Central memory CD4-positive, alpha-beta T cell (primary cell): ENCODE measurements around the gene ARIH2.
A peak's percentile ranks its signal among the peaks of the same experiment; 100 is the strongest.

Experiments used
- DNase-seq: peaks from one replicate; pipeline ENCODE4 v3.0.0; 2022

Gene ARIH2

DNA sequence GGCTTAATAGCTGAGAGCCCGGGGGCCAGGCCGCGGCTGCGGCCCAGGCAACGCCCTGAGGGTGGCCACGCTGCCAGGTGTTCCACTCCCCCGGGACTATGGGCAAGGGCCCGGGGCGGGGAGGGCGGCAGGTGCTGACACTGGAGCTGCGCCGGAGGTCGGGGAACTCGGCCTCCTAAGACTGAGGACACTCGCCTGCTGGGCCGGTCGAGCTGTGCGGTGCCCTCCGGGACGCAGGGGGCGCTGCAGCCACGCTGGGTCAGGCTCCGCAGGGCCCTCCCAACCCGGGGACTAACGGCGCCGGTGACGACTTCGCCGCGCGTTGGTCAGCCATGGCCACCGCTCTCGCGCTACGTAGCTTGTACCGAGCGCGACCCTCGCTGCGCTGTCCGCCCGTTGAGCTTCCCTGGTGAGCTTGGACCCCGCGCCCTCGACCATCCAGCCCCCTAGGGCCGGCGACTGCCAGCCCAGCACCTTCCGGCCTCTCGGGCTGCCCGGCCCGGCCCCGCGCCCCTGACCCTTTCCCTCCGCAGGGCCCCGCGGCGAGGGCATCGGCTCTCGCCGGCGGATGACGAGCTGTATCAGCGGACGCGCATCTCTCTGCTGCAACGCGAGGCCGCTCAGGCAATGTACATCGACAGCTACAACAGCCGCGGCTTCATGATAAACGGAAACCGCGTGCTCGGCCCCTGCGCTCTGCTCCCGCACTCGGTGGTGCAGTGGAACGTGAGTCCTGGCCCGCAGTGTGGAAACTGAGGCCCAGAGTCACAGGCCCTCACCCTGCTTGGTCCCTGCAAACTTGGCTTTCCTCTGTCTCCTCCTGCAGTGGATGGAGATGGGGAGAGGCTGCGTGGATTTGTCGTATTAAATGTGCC, 103.4 kb downstream of the ARIH2 start, which contains the start of gene NDUFAF3:
TSS of gene NDUFAF3 (plus strand) at position 309 of the 875 bp plus-strand sequence. CDS start at position 333, 24 bp downstream.
- DNase-seq: peak; percentile 87

DNA sequence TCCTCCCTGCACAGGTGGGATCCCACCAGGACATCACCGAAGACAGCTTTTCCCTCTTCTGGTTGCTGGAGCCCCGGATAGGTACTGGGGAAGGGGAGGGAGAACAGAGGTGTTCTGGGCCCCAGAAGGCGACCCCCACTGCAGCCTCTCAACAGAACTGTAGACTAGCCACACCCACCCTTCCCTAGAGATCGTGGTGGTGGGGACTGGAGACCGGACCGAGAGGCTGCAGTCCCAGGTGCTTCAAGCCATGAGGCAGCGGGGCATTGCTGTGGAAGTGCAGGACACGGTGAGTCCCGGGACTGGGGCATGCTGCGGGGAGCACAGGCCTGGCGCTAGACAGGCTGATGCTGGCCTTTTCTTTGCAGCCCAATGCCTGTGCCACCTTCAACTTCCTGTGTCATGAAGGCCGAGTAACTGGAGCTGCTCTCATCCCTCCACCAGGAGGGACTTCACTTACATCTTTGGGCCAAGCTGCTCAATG, 104.1 kb downstream of the ARIH2 start:
- DNase-seq: no peak

GRCh38 chr3:49023775-49024174, 105.1 kb downstream of the ARIH2 start:
- DNase-seq: no peak

- no peak for DNase-seq
Measured at GRCh38 chr3:49024449-49024848, 105.8 kb downstream of the ARIH2 start.

DNA sequence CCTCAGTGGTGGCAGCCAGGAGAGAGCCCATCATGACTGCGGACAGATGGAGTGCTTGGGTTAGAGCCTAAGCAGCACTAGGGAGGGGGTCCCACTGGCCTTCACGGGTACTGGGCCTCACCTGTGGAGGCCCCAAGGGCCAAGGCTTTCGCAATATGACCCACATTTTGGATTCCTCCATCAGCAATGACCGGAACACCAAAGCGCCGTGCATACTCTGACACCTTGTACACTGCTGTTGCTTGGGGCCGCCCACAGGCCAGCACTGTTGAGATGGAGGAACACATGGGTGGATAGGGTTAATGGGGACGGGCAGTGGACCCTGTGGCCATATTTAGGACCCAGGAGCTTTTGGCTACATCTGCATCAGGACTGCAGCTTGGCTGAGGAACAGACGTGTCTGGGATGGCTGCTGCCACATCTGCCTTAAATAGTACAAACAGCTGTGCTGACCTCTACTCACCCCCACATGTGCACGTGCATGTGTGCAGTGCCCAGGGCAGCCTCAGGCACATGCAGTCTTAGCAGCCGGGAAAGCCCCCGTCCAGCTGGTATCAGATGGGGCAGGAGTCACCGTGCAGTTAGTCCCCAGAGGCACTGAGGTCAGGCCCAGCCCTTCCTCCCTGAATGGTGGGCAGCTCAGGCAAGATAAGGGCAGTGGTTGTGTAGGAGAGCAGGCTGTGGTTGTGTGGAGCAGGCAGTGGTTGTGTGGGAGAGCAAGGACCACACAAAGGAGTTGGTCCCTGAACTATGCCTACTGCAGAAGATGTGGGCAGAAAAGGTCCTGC, 106.6 kb downstream of the ARIH2 start:
- no peak for DNase-seq

- DNase-seq: no peak
Measured at GRCh38 chr3:49025793-49026520, 107.3 kb downstream of the ARIH2 start.

DNA sequence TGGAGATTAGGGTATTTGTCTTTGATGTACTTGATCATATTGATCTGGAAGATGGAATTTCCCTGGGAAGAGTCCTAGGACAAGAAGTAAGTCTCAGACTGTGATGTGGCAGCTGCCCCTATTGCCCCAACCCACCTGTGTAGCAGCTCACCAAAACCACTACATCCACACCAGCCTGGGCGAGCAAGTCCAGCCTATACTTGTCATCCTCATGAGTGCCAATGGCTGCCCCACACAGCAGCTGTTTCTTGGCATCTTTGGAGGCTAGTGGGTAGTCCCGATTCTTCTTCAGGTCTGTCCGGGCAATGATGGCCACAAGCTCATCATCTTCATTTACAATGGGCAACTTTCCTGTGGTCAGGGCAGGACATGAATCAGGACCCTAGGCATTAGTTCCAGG, 107.9 kb downstream of the ARIH2 start:
- DNase-seq: no peak

GRCh38 chr3:49027634-49028033, 109.0 kb downstream of the ARIH2 start:
- no peak for DNase-seq

DNA sequence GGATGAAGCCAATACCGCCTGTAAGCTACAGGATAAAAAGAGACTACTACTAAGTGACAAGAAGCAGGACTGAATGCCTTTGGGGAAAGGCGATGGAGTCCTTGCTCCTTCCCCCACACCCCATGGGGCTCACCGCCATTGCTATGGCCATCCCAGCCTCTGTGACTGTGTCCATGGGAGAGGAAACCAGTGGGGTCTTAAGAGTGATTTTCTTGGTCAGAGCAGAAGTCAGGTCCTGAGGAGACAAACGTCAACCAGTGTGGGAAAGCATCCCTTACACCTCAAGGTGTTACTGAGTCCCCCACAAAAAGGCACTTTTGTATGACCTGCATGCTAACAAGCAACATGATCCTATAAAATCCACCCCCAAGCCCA, 109.6 kb downstream of the ARIH2 start:
- no peak for DNase-seq

DNA sequence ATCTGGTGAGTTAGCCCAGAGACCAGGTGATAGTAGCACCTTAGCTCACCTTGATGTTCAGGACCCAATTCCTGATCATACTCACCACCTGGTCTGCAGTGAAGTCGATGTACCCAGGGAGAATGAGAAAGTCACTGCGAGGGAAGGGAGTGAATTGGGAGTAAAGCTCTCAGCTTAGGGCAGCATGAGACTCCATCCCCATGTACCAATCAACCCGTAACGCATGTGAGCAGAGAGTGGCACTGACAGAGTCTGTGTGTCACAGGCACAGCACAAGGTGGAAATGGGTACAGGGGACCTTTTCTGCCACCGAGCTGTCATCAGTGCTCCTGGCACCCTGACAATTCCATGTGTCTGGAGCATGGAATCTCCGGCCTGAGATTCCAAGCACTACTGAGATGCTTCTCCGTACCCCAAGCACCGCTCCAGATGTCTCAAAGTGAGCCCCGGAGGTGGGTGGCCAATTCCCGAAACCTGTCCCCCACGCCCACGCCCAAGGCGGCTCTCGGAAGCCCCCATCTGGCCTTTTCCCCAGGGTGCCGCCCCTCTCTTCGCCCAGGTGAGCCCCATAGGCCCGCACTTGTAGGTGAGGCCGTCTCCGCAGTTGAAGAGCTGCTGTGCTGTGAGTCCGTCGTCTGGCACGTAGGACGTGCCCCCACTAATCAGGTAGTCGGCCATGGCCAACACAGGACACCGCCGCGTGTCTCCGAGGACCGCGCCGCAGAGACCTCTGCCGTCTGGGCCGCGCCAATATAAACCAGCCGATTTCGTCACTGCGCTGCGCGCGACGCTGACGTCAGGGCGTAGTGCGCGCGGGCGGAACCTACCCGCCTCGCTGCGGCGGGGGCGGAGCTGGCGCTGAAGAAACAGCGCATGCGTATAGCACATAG, 110.3 kb downstream of the ARIH2 start, which contains the start of gene IMPDH2:
TSS of gene IMPDH2 (minus strand) at position 726 of the 890 bp plus-strand sequence. CDS start at position 678, 48 bp downstream.
- peak; percentile 93 for DNase-seq

GRCh38 chr3:49029563-49029884, 110.9 kb downstream of the ARIH2 start:
- no peak for DNase-seq

DNA sequence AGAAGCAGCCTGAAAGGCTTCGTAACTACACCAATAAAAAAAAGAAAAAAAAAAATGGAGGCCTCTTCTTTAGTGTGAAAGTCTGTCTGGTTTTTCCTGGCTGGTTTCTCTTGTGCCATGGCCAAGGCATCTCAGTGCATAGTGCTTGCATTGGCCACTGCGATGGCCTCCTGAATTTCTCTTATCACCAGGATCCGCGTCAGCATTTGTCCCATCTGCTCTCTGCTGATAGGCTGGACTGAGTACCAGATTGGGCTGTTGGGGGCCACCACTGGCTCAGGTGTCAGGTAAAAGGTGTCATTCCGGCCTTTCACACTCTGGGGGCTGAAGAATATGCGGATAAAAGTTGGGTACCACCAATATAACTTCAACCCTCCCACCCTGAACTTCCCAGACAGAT, 111.7 kb downstream of the ARIH2 start:
- DNase-seq: no peak

GRCh38 chr3:49032646-49033304, 114.1 kb downstream of the ARIH2 start:
- no peak for DNase-seq

DNA sequence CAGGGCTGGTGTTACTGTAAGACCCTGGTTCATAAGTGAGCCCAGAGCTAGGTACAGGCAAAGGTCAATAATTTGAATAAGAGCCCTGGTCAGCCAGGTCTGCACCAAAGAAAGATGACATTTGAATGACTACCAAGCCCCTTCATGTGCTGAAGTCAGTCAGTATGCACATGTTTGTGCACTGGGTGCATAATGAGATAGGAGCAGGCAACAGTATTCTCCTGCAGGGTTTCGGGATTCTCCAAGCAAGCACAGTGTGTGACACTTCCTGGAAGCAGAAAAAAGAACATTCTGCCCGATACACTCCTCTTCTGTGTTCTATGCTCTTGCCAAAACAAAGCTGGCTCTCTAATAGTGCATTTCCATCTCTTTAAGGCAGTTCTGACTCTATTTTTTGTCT, 116.0 kb downstream of the ARIH2 start:
- no peak for DNase-seq

DNA sequence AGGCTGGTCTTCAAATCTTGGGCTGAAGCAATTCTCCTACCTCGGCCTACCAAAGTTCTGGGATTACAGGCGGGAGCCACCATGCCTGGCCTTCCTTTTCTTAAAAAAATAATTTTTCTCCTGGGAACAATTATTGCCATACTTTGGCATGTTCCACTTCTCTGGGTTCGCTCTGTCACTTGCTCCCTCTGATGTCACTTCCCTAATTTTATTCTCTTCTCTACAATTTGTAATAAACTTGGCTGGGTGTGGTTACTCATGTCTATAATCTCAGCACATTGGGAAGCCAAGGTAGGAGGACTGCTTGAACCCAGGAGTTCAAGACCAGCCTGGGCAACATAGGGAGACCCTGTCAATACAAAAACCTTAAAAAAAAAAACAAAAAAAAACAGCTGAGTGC, 116.6 kb downstream of the ARIH2 start:
- no peak for DNase-seq
